RCC 7860 (cell line): Measurements from ENCODE around the gene KRTAP21-3.
"Not testable (repeated sequence)": the region's sequence is repeated elsewhere in the genome, so short reads cannot be mapped to it uniquely, and the experiment has no call there.

Experiments used
- DNase-seq: peaks from one replicate; pipeline ENCODE4 v3.0.0-alpha.2; 2015; ENCODE audit warnings: low spot score
- FAIRE-seq: peaks from 2 replicates; lab custom pipeline; 2012; peaks lifted over from hg19 to GRCh38; lab: Jason Lieb, UNC

KRTAP21-3 gene

GRCh38 chr21:30718239-30718909 is at the start of gene KRTAP21-3:
KRTAP21-3 (minus strand) TSS chr21:30718777; CDS start chr21:30718759, 18 bp downstream.
- peak; percentile 91 for FAIRE-seq
- peak; percentile 72 for DNase-seq

- FAIRE-seq (no peak), DNase-seq (no peak)
These were observed 42.2 kb upstream of the KRTAP21-3 start for GRCh38 chr21:30760776-30761175.

- no peak for FAIRE-seq
- DNase-seq, result no peak
These were observed 39.7 kb upstream of the KRTAP21-3 start for GRCh38 chr21:30758306-30758705.

- DNase-seq, FAIRE-seq: not testable (repeated sequence)
These were observed 36.8 kb upstream of the KRTAP21-3 start, which contains the start of gene KRTAP21-1 for GRCh38 chr21:30755328-30755727. KRTAP21-1 (minus strand) TSS chr21:30755428; CDS start chr21:30755378, 50 bp downstream.

GRCh38 chr21:30747159-30747558 is 28.6 kb upstream of the KRTAP21-3 start, which contains the start of gene KRTAP21-2:
KRTAP21-2 (minus strand) TSS chr21:30747259; CDS start chr21:30747202, 57 bp downstream.
- FAIRE-seq, result no peak
- DNase-seq, result no peak

- DNase-seq (no peak), FAIRE-seq (no peak)
These were observed 21.9 kb upstream of the KRTAP21-3 start for GRCh38 chr21:30740462-30740861.

GRCh38 chr21:30733026-30733425 is 14.4 kb upstream of the KRTAP21-3 start:
- FAIRE-seq (peak; percentile 7), DNase-seq (no peak)

- FAIRE-seq, result no peak
- no peak for DNase-seq
These were observed 8.1 kb upstream of the KRTAP21-3 start for GRCh38 chr21:30726726-30727125.

GRCh38 chr21:30719401-30719800 is 824 bp upstream of the KRTAP21-3 start:
- FAIRE-seq (peak; percentile 37), DNase-seq (no peak)

- FAIRE-seq (no peak), DNase-seq (no peak)
These were observed 1.5 kb downstream of the KRTAP21-3 start for GRCh38 chr21:30717105-30717504.

- no peak for FAIRE-seq
- no peak for DNase-seq
These were observed 3.6 kb downstream of the KRTAP21-3 start for GRCh38 chr21:30714946-30715345.

- no peak for FAIRE-seq
- no peak for DNase-seq
These were observed 4.1 kb downstream of the KRTAP21-3 start for GRCh38 chr21:30714456-30714855.

GRCh38 chr21:30713766-30714165 is 4.8 kb downstream of the KRTAP21-3 start:
- DNase-seq (peak; percentile 10), FAIRE-seq (no peak)

GRCh38 chr21:30710499-30710898 is 8.1 kb downstream of the KRTAP21-3 start:
- peak; percentile 48 for DNase-seq

GRCh38 chr21:30707409-30707808 is 11.2 kb downstream of the KRTAP21-3 start:
- DNase-seq (no peak), FAIRE-seq (no peak)

More at GRCh38 chr21:30710499-30710898, 8.1 kb downstream of the KRTAP21-3 start:
- no peak for FAIRE-seq

- DNase-seq (no peak), FAIRE-seq (no peak)
These were observed 22.6 kb downstream of the KRTAP21-3 start for GRCh38 chr21:30695956-30696355.

- FAIRE-seq, result no peak
- DNase-seq, result no peak
These were observed 28.8 kb downstream of the KRTAP21-3 start for GRCh38 chr21:30689822-30690221.

GRCh38 chr21:30684506-30684905 is 34.1 kb downstream of the KRTAP21-3 start:
- DNase-seq (no peak), FAIRE-seq (no peak)

- no peak for FAIRE-seq
- no peak for DNase-seq
These were observed 38.0 kb downstream of the KRTAP21-3 start for GRCh38 chr21:30680586-30680985.

- FAIRE-seq, result no peak
- DNase-seq, result no peak
These were observed 41.8 kb downstream of the KRTAP21-3 start for GRCh38 chr21:30676737-30677136.

- no peak for FAIRE-seq
- DNase-seq, result no peak
These were observed 44.3 kb downstream of the KRTAP21-3 start for GRCh38 chr21:30674312-30674711.

GRCh38 chr21:30672985-30673650 is 45.5 kb downstream of the KRTAP21-3 start:
- DNase-seq (no peak), FAIRE-seq (no peak)
